MM.1S (cell line): ENCODE measurements around the gene C22orf42.

Experiments
- DNase-seq: peaks from one replicate; pipeline ENCODE4 v3.0.0-alpha.2; 2015
- H2AFZ ChIP-seq: fragments of 300-600 bp; sonication (generic); 2 replicates; pipeline ENCODE4 v1.6.0; 2016; ENCODE audit warnings: antibody characterized with exemption, low read length
- H3F3A ChIP-seq: fragments of 300-600 bp; sonication (generic); 2 replicates; pipeline ENCODE4 v1.6.1; 2016; ENCODE audit warnings: mild to moderate bottlenecking, antibody characterized with exemption, low read length, moderate library complexity, mixed read lengths; ENCODE audit not compliant: insufficient read depth
- H3K27ac ChIP-seq: fragments of 300-600 bp; sonication (generic); 2 replicates; pipeline ENCODE4 v1.5.1; 2016; ENCODE audit warnings: mild to moderate bottlenecking, low read length
- H3K27me3 ChIP-seq: fragments of 300-600 bp; sonication (generic); replicated peaks from 2 replicates; pipeline ENCODE4 v1.6.0; 2016; ENCODE audit warnings: low read length; ENCODE audit not compliant: insufficient read depth
- H3K36me3 ChIP-seq: fragments of 300-600 bp; sonication (generic); replicated peaks from 2 replicates; pipeline ENCODE4 v1.6.1; 2016; ENCODE audit warnings: mild to moderate bottlenecking, low read length, mixed read lengths; ENCODE audit not compliant: insufficient read depth
- H3K4me1 ChIP-seq: fragments of 300-600 bp; sonication (generic); 2 replicates; pipeline ENCODE4 v1.6.1; 2016; ENCODE audit warnings: low read length, mixed read lengths
- H3K4me2 ChIP-seq: fragments of 300-600 bp; sonication (generic); 2 replicates; pipeline ENCODE4 v1.6.0; 2016; ENCODE audit warnings: low read depth, low read length
- H3K4me3 ChIP-seq: fragments of 300-600 bp; sonication (generic); 2 replicates; pipeline ENCODE4 v1.5.1; 2016; ENCODE audit warnings: low read length, mixed read lengths
- H3K79me2 ChIP-seq: fragments of 300-600 bp; sonication (generic); 2 replicates; pipeline ENCODE4 v1.6.1; 2016; ENCODE audit warnings: mixed run types, low read length, mixed read lengths
- H3K9ac ChIP-seq: fragments of 300-600 bp; sonication (generic); 2 replicates; pipeline ENCODE4 v1.6.1; 2016; ENCODE audit warnings: low read length, mixed read lengths
- H3K9me2 ChIP-seq: fragments of 300-600 bp; sonication (generic); replicated peaks from 2 replicates; pipeline ENCODE4 v1.6.1; 2016; ENCODE audit warnings: mild to moderate bottlenecking, low read length, mixed read lengths; ENCODE audit not compliant: insufficient read depth
- H3K9me3 ChIP-seq: fragments of 300-600 bp; sonication (generic); replicated peaks from 2 replicates; pipeline ENCODE4 v1.6.1; 2016; ENCODE audit warnings: mild to moderate bottlenecking, low read length, mixed read lengths; ENCODE audit not compliant: insufficient read depth
- H4K20me1 ChIP-seq: fragments of 300-600 bp; sonication (generic); 2 replicates; pipeline ENCODE4 v1.6.1; 2016; ENCODE audit warnings: mild to moderate bottlenecking, low read length, moderate library complexity, mixed read lengths; ENCODE audit not compliant: insufficient read depth
- CTCF ChIP-seq: fragments of 300-600 bp; sonication (generic); IDR thresholded peaks from 2 replicates; pipeline ENCODE4 v1.5.1; 2016; ENCODE audit warnings: antibody characterized with exemption, low read length, mixed read lengths
- EZH2 ChIP-seq: fragments of 300-600 bp; sonication (generic); optimal IDR thresholded peaks from 2 replicates; pipeline ENCODE3; 2017; ENCODE audit warnings: low read depth, mild to moderate bottlenecking, antibody characterized with exemption, low read length, mixed read lengths
- EZH2phosphoT487 ChIP-seq: fragments of 300-600 bp; sonication (generic); IDR thresholded peaks from 2 replicates; pipeline ENCODE4 v1.6.1; 2018; ENCODE audit warnings: antibody characterized with exemption, low read length

Gene C22orf42

GRCh38 chr22:32103658-32104315 is 55.3 kb downstream of the C22orf42 start:
- Histone ChIP-seq H3K4me1 (no peaks in the 10 kb centered on the region), H4K20me1 (no peaks in the 10 kb centered on the region), H3K27me3 (no peaks in the 10 kb centered on the region), H3K4me3 (no peak overlapping the region), H3K9me3 (no peaks in the 10 kb centered on the region), H2AFZ (no peak overlapping the region), H3K9ac (no peak overlapping the region), H3K79me2 (no peaks in the 10 kb centered on the region), H3F3A (no peaks in the 10 kb centered on the region), H3K36me3 (no peaks in the 10 kb centered on the region), H3K4me2 (no peak overlapping the region), H3K27ac (no peak overlapping the region), H3K9me2 (no peaks in the 10 kb centered on the region)
- TF ChIP-seq EZH2 (no peak), CTCF (peak; percentile 26), EZH2phosphoT487 (no peak)
- DNase-seq, result no peak

- Histone ChIP-seq H3K27me3 (no peaks in the 10 kb centered on the region), H3F3A (no peaks in the 10 kb centered on the region), H3K9ac (no peak overlapping the region), H3K4me1 (no peaks in the 10 kb centered on the region), H3K4me3 (no peak overlapping the region), H2AFZ (no peak overlapping the region), H3K79me2 (no peaks in the 10 kb centered on the region), H3K27ac (no peak overlapping the region), H3K9me3 (no peaks in the 10 kb centered on the region), H3K9me2 (no peaks in the 10 kb centered on the region), H4K20me1 (no peaks in the 10 kb centered on the region), H3K36me3 (no peaks in the 10 kb centered on the region), H3K4me2 (no peak overlapping the region)
- no peak for DNase-seq
- no peak for TF ChIP-seq CTCF
- no peak for TF ChIP-seq EZH2
- no peak for TF ChIP-seq EZH2phosphoT487
These were observed 58.4 kb downstream of the C22orf42 start for GRCh38 chr22:32100711-32101110.
